Measurements from ENCODE around the gene INPP5D.

DNA sequence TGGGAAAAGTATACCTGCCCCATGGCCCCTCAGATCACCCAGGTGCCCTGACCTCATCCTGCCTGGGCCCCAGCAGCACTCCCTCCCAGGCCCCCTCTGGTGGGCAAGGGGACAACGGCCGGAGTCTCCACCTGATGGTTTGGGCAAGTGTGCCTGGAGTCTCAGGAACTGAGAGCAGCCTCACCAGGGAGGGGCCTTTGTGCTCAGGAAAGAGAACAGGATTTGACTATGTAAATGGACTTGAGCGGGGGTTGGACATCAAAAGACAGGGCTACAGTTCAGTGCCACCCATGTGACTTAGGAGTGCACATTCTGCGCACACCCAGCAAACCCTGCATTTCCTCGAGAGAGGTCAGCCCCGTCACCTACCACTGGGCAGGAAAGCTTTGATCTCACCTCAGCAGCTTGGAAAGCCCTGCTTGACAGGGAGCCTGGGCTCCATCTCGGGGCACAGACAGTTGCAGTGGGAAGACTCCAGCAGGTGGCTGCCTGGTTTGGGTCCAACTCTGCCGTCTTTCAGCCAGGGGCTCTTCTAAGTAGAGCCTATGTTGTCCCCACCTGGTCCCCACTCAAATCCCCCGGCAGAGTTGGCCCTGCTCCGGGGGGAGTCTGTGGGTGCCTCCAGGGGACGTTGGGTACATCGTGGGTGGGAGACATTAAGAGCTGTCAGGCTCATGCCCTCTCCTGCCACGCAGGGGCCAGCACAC is 3.3 kb downstream of the INPP5D start:
- TF ChIP-seq ZNF396 (CRISPR knock-in tag; IDR thresholded peaks at IDR 0.05; ENCODE audit: borderline replicate concordance) (no peak), ESRRA (CRISPR knock-in tag; IDR thresholded peaks at IDR 0.05; ENCODE audit: borderline replicate concordance) (no peak), FOXJ3 (CRISPR knock-in tag; IDR thresholded peaks at IDR 0.05; ENCODE audit: borderline replicate concordance) (no peak), SMAD4 (CRISPR knock-in tag; IDR thresholded peaks at IDR 0.05) (no peak), CTCF (IDR thresholded peaks at IDR 0.05) (no peak)

All from WTC11 (cell line).